ENCODE results near the gene ZNF148.

Gene ZNF148

DNA sequence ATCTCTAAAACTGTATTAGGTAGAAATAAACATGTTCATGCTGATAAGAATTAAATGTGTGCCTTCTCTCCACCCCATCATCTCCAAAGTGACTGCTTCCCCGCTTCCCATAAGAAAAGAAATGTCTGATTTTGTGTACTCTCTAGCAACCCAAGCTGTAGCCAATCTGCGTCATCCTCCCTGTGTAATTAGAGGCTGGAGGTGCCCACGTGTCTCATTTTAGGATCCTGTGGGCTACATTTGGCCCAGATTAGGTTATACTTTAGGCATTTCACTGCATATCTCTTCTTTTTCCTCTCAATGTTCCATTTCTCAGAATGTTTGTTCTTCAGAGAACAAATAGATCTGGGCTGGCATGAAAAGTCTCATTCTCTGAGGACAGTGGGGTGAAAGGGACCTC is 19.3 kb upstream of the ZNF148 start:
- no peak for TF ChIP-seq TAF1 (IDR thresholded peaks at IDR 0.05; ENCODE audit: low read depth)
- TF ChIP-seq, protein P1, sequence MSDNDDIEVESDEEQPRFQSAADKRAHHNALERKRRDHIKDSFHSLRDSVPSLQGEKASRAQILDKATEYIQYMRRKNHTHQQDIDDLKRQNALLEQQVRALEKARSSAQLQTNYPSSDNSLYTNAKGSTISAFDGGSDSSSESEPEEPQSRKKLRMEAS (IDR thresholded peaks at IDR 0.05) = no peak
- TF ChIP-seq CREB1 (IDR thresholded peaks at IDR 0.05; ENCODE audit: low read depth) = no peak
- TF ChIP-seq, protein P2, sequence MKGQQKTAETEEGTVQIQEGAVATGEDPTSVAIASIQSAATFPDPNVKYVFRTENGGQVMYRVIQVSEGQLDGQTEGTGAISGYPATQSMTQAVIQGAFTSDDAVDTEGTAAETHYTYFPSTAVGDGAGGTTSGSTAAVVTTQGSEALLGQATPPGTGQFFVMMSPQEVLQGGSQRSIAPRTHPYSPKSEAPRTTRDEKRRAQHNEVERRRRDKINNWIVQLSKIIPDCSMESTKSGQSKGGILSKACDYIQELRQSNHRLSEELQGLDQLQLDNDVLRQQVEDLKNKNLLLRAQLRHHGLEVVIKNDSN (IDR thresholded peaks at IDR 0.05) = no peak

DNA sequence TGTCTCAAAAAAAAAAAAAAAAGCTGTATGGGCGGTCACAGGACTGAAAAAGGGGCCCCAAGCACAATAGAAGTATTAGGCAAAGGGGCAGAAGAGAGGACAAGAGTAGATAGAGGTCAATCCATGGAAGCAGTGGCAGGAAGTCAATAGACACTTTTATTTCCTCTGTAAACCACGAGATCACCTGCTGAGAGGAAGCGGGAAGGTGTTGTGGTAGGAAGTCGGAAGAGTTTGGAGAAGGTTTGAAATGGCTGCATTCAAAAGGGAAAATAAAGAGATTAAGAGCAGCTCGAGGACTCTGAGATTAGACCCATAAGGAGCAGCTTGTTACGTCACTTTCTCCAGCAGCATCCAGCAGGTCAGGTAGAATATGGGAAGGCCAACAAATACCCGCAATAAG is 14.2 kb upstream of the ZNF148 start:
- TF ChIP-seq, protein P1 (IDR thresholded peaks at IDR 0.05) = no peak
- TF ChIP-seq NFIC (IDR thresholded peaks at IDR 0.05) (no peak), EGR1 (IDR thresholded peaks at IDR 0.05) (no peak), TAF1 (IDR thresholded peaks at IDR 0.05; ENCODE audit: low read depth) (no peak), RAD21 (IDR thresholded peaks at IDR 0.05; ENCODE audit: low read depth) (no peak)

DNA sequence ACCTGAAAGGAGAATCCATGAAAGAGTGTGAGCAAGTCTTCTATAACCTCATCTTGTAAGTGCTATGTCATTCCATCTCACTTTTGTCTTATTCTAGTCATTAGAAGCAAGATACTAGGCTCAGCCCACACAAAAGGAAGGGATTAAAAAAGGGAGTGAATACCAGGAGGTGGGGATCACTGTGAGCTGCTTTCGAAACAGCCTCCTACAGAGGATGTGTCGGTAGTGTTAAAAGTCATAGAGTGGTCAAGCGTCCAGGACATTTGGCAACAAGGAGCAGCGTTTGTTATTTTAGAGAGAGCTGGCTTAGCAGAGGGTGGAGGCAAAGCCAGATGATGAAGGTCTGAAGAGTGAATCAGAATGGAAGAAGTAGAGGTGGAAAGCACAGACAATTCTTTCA is 11.7 kb upstream of the ZNF148 start:
- no peak for TF ChIP-seq ZBTB7A (IDR thresholded peaks at IDR 0.05; ENCODE audit: low read depth)
- no peak for TF ChIP-seq CEBPB (IDR thresholded peaks at IDR 0.05)
- TF ChIP-seq, protein P1 (IDR thresholded peaks at IDR 0.05) = no peak

DNA sequence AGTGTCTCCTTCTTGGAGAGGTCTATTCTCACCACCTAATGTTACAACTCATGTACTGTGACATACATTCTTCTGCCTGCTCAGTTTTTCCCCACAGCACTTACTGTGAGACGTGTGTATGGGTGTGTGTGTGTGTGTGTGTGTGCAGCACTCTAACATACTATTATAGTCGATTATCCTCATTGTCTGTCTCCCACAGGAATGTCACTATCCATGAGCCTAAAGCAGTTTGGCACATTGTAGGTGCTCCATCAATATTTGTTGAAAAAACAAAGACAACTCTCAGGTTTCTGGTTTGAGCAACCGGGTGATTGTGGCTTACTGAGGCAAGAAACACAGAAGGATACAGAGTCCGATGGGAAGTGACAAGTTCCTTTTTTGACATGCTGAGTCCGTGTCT is 8.6 kb upstream of the ZNF148 start:
- TF ChIP-seq, protein P3, sequence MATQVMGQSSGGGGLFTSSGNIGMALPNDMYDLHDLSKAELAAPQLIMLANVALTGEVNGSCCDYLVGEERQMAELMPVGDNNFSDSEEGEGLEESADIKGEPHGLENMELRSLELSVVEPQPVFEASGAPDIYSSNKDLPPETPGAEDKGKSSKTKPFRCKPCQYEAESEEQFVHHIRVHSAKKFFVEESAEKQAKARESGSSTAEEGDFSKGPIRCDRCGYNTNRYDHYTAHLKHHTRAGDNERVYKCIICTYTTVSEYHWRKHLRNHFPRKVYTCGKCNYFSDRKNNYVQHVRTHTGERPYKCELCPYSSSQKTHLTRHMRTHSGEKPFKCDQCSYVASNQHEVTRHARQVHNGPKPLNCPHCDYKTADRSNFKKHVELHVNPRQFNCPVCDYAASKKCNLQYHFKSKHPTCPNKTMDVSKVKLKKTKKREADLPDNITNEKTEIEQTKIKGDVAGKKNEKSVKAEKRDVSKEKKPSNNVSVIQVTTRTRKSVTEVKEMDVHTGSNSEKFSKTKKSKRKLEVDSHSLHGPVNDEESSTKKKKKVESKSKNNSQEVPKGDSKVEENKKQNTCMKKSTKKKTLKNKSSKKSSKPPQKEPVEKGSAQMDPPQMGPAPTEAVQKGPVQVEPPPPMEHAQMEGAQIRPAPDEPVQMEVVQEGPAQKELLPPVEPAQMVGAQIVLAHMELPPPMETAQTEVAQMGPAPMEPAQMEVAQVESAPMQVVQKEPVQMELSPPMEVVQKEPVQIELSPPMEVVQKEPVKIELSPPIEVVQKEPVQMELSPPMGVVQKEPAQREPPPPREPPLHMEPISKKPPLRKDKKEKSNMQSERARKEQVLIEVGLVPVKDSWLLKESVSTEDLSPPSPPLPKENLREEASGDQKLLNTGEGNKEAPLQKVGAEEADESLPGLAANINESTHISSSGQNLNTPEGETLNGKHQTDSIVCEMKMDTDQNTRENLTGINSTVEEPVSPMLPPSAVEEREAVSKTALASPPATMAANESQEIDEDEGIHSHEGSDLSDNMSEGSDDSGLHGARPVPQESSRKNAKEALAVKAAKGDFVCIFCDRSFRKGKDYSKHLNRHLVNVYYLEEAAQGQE (IDR thresholded peaks at IDR 0.05; ENCODE audit: low read depth) = no peak
- TF ChIP-seq, protein P2 (IDR thresholded peaks at IDR 0.05) = no peak
- TF ChIP-seq ZBTB7A (IDR thresholded peaks at IDR 0.05; ENCODE audit: low read depth) = no peak
- no peak for TF ChIP-seq TAF1 (IDR thresholded peaks at IDR 0.05; ENCODE audit: low read depth)
- TF ChIP-seq EGR1 (IDR thresholded peaks at IDR 0.05) = no peak
- TF ChIP-seq TCF12 (IDR thresholded peaks at IDR 0.05; ENCODE audit: low read depth) = no peak
- TF ChIP-seq, protein P1 (IDR thresholded peaks at IDR 0.05) = no peak
- TF ChIP-seq CEBPB (IDR thresholded peaks at IDR 0.05) = no peak
- TF ChIP-seq FOXM1 (IDR thresholded peaks at IDR 0.05; ENCODE audit: borderline replicate concordance, low read depth) = no peak
- TF ChIP-seq YY1 (IDR thresholded peaks at IDR 0.05; ENCODE audit: low read depth) = no peak

DNA sequence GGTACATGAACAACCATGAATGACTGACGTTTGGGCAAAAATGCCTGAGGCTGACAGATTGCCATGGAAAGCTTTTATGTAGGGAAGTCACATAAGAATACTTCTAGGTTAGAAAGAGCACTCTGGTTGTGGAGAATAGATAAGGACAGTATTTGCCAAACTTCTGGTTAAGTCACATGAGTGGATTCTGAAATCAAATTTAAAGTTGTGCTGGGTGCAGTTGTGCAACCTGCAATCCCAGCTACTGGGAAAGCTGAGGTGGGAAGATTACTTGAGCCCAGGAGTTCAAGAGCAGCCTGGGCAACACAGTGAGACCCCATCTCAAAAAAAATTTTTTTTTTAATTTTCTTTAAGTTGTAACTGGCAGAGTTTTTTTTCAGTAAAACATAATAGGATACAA is 7.2 kb upstream of the ZNF148 start:
- TF ChIP-seq TCF12 (IDR thresholded peaks at IDR 0.05; ENCODE audit: low read depth) (no peak), TAF1 (IDR thresholded peaks at IDR 0.05; ENCODE audit: low read depth) (no peak), YY1 (IDR thresholded peaks at IDR 0.05; ENCODE audit: low read depth) (no peak), NFIC (IDR thresholded peaks at IDR 0.05) (no peak), RAD21 (IDR thresholded peaks at IDR 0.05; ENCODE audit: low read depth) (no peak), EGR1 (IDR thresholded peaks at IDR 0.05) (no peak), ZBTB7A (IDR thresholded peaks at IDR 0.05; ENCODE audit: low read depth) (no peak), CEBPB (IDR thresholded peaks at IDR 0.05) (no peak), CREB1 (IDR thresholded peaks at IDR 0.05; ENCODE audit: low read depth) (no peak), TEAD4 (IDR thresholded peaks at IDR 0.05) (no peak), FOXM1 (IDR thresholded peaks at IDR 0.05; ENCODE audit: borderline replicate concordance, low read depth) (no peak), EP300 (IDR thresholded peaks at IDR 0.05; ENCODE audit: borderline replicate concordance) (no peak)
- TF ChIP-seq, protein P1 (IDR thresholded peaks at IDR 0.05) = no peak
- TF ChIP-seq, protein P2 (IDR thresholded peaks at IDR 0.05) = no peak
- TF ChIP-seq, protein P3 (IDR thresholded peaks at IDR 0.05; ENCODE audit: low read depth) = no peak

DNA sequence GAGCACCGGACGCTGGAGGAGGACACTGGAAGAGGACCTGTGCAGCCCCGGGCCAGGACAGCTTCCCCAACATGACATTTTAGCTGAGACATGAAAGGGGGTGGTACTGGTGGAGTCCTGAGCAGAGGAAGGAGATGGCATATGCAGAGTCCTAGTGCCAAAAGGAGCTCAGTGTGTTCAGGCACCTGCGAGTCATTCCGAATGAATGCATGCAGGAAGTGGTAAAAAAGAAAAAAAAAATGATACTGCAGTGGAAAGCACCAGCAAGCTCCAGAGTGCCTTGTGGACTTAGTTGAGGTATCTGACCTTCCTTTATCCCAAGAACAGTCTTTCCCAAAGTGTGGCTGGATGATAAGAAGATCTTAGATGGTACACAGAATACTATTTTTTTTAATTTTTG is 6.6 kb upstream of the ZNF148 start:
- no peak for TF ChIP-seq TEAD4 (IDR thresholded peaks at IDR 0.05)
- TF ChIP-seq, protein P3 (IDR thresholded peaks at IDR 0.05; ENCODE audit: low read depth) = no peak
- TF ChIP-seq TAF1 (IDR thresholded peaks at IDR 0.05; ENCODE audit: low read depth) = no peak
- no peak for TF ChIP-seq RAD21 (IDR thresholded peaks at IDR 0.05; ENCODE audit: low read depth)
- no peak for TF ChIP-seq CREB1 (IDR thresholded peaks at IDR 0.05; ENCODE audit: low read depth)
- no peak for TF ChIP-seq EP300 (IDR thresholded peaks at IDR 0.05; ENCODE audit: borderline replicate concordance)
- TF ChIP-seq YY1 (IDR thresholded peaks at IDR 0.05; ENCODE audit: low read depth) = no peak
- TF ChIP-seq, protein P1 (IDR thresholded peaks at IDR 0.05) = no peak

All from Ishikawa (cell line).